ENCODE measurements around the gene PRAF2.

- TF ChIP-seq CTCF (IDR thresholded peaks at IDR 0.05) (no peak), POLR2A (IDR thresholded peaks at IDR 0.05) (no peak)
Observed at GRCh38 chrX:49120091-49120490, 46.3 kb upstream of the PRAF2 start.

Measured in ovary (tissue), 3 donors.